Renal cortex interstitium (tissue), 11 donors: Measurements from ENCODE around the gene STYXL2. TPM values are rescaled to one million over a fixed set of nuclear protein-coding genes. Genes with fewer than 3 reads are reported as not detected.

Experiments
- DNase-seq, 11 donors: peaks; one replicate each; pipeline ENCODE4 v3.0.0-alpha.2; 2013; ENCODE audit warnings: low read depth in 9 of 11, low spot score in 4 of 11; ENCODE audit errors: extremely low read depth in 1 of 11
- polyA plus RNA-seq, 3 donors: library from polyadenylated mRNA; unstranded; fragments of 120-200 nt; gene quantifications; one replicate each; pipeline ENCODE4 v1.2.1, GENCODE V29; 2013; ENCODE audit not compliant: insufficient read length in 3 of 3

Gene STYXL2
- polyA plus RNA-seq, 3 donors, result 0.29 to 0.73 (median 0.36) TPM

GRCh38 chr1:167102906-167103573 lies 9.2 kb downstream of the STYXL2 start:
- no peak for DNase-seq

- no peak for DNase-seq
Observed at GRCh38 chr1:167104256-167104633, 10.4 kb downstream of the STYXL2 start.

GRCh38 chr1:167105271-167106118 lies 11.6 kb downstream of the STYXL2 start:
- peak in 5 of 11 donors; percentile 20 to 36 (median 30) for DNase-seq

- no peak for DNase-seq
Observed at GRCh38 chr1:167106119-167106461, 12.2 kb downstream of the STYXL2 start.

GRCh38 chr1:167107456-167107855 lies 13.6 kb downstream of the STYXL2 start:
- DNase-seq, result no peak

GRCh38 chr1:167109125-167109524 lies 15.2 kb downstream of the STYXL2 start:
- no peak for DNase-seq

- DNase-seq, result no peak
Observed at GRCh38 chr1:167110586-167110985, 16.7 kb downstream of the STYXL2 start.

- no peak for DNase-seq
Observed at GRCh38 chr1:167111868-167112709, 18.2 kb downstream of the STYXL2 start.

GRCh38 chr1:167114725-167115124 lies 20.9 kb downstream of the STYXL2 start:
- no peak for DNase-seq

GRCh38 chr1:167115655-167116054 lies 21.8 kb downstream of the STYXL2 start:
- no peak for DNase-seq

- DNase-seq, result no peak
Observed at GRCh38 chr1:167116174-167116573, 22.3 kb downstream of the STYXL2 start.

GRCh38 chr1:167117225-167117624 lies 23.4 kb downstream of the STYXL2 start:
- DNase-seq, result no peak

GRCh38 chr1:167118188-167118587 lies 24.3 kb downstream of the STYXL2 start:
- no peak for DNase-seq

- no peak for DNase-seq
Observed at GRCh38 chr1:167119696-167120095, 25.8 kb downstream of the STYXL2 start.

GRCh38 chr1:167120899-167121298 lies 27.0 kb downstream of the STYXL2 start:
- DNase-seq, result no peak

GRCh38 chr1:167121375-167122120 lies 27.7 kb downstream of the STYXL2 start:
- peak in 9 of 11 donors; percentile 26 to 48 (median 35) for DNase-seq

GRCh38 chr1:167122121-167122480 lies 28.2 kb downstream of the STYXL2 start:
- DNase-seq, result no peak

GRCh38 chr1:167122568-167122967 lies 28.7 kb downstream of the STYXL2 start:
- DNase-seq, result no peak

GRCh38 chr1:167126317-167126716 lies 32.4 kb downstream of the STYXL2 start:
- DNase-seq, result no peak
